SH-SY5Y (cell line): ENCODE measurements around the gene RTEL1.

ENCODE experiments used
- GATA2 ChIP-seq: IDR thresholded peaks from 2 replicates; pipeline ENCODE4 v1.6.1; 2011; ENCODE audit warnings: mild to moderate bottlenecking, low read depth, low read length
- GATA3 ChIP-seq: IDR thresholded peaks from 2 replicates; pipeline ENCODE4 v1.6.1; 2011; ENCODE audit warnings: low read depth, mild to moderate bottlenecking, low read length, moderate library complexity

GRCh38 chr20:63652192-63652980, 5.7 kb upstream of the RTEL1 start:
- no peak for TF ChIP-seq GATA2
- TF ChIP-seq GATA3 = no peak
